ENCODE data around the gene HPD. TPM values are rescaled to one million over a fixed set of nuclear protein-coding genes. Genes with fewer than 3 reads are reported as not detected.

Gene HPD
- total and polyA plus RNA-seq, 12 donors: 1.6 to 13.0 (median 4.0) TPM

- DNase-seq: no peak
- Histone ChIP-seq H3K36me3 (replicated peaks in 1 of 2) (peaks cover 0 to 68% of the 10 kb centered on the region in 2 donors), H3K9me3 (replicated peaks in 1 of 3) (no peaks in the 10 kb centered on the region), H3K27me3 (no peaks in the 10 kb centered on the region), H3K27ac (no peak overlapping the region), H3K4me3 (no peak overlapping the region), H3K4me1 (replicated peaks in 1 of 2) (peaks cover 21 to 36% of the 10 kb centered on the region in 2 donors)
- WGBS, 4 donors: 87 to 93% (median 92%) methylated on average over 2 to 14 of the region's 14 CpGs
- intact Hi-C loops (cut with DNase I): loop anchor here (5.0 to 10.0 kb wide), 2 partner anchors 71 to 73 kb away; partner anchors contain the start of gene PSMD9 (in 2 of the 2)
- TF ChIP-seq CTCF (IDR thresholded peaks at IDR 0.05): no peak
- TF ChIP-seq POLR2A (IDR thresholded peaks at IDR 0.05): no peak
These were observed 44.7 kb downstream of the HPD start for GRCh38 chr12:121813951-121814350.

DNA sequence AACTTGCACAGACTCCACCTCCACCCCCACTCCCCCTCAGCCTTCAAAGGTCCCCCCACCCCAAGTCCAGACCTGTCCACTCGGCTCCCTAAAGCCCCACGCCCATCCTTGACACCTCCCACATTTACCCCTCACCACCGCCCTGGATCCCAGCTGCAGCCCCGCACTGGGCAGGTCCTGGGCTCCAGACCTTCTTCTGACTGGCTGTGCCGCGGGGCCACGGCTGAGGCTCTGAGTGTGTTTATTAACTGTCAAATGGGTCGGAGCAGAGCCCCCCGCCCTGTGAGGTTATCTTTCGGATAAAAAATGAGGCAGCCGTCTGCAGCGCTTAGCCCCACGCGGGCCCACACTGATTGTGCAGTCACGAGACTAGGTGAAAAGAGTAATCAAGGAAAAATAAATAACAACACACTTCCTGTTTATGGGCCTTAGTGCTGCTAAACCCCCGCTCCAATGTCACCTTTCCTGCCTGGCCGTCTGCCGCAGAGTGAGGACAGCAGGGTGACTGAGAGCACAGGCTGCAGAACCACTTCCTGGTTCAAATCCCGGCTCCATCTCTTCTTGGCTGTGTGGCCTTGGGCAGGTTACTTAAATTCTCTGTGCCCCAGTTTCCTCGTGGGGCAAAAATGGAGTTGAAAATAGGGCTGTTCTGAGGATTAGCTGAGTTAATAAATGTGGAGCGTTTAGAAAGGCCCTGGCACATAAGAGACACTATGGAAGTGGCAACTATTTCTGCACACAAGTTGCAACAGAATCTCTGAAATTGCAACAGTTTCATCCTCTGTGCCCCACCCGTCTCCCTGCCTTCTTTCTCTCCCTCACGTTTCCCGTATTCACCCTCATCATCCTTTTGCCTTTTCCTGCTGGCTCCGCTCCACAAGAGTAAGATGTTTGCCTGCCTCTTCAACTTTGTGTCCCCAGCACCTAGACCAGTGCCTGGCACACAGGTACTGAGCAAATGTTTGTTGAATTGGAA is 45.5 kb downstream of the HPD start:
- intact Hi-C loops (cut with DNase I): loop anchor here (5.0 to 10.0 kb wide), 2 partner anchors 72 to 74 kb away; partner anchors contain the start of gene PSMD9 (in 2 of the 2)
- peak overlapping the region in 1 of 4 donors; percentile 49 for H3K4me3 ChIP-seq
- peak overlapping the region in 2 of 5 donors; percentile 82 to 85 for H3K27ac ChIP-seq
- H3K27me3 ChIP-seq: no peaks in the 10 kb centered on the region
- peaks cover 21 to 36% of the 10 kb centered on the region in 2 donors for H3K4me1 ChIP-seq (replicated peaks in 1 of 2)
- 25 to 38% (median 29%) methylated on average over 17 to 25 of the region's 25 CpGs for WGBS, 4 donors
- DNase-seq: peak in 4 of 7 donors; percentile 20 to 60 (median 28)
- H3K36me3 ChIP-seq (replicated peaks in 1 of 2): peaks cover 0 to 68% of the 10 kb centered on the region in 2 donors
- H3K9me3 ChIP-seq (replicated peaks in 1 of 3): no peaks in the 10 kb centered on the region
- TF ChIP-seq POLR2A (IDR thresholded peaks at IDR 0.05) (no peak), CTCF (IDR thresholded peaks at IDR 0.05) (no peak)

GRCh38 chr12:121812320-121812871 is 46.3 kb downstream of the HPD start:
- peak; percentile 82 to 91 (median 85) for DNase-seq
- H3K27me3 ChIP-seq: no peaks in the 10 kb centered on the region
- peaks cover 21 to 36% of the 10 kb centered on the region in 2 donors for H3K4me1 ChIP-seq (replicated peaks in 1 of 2)
- 10 to 25% (median 13%) methylated on average over 7 to 26 of the region's 26 CpGs for WGBS, 4 donors
- H3K9me3 ChIP-seq (replicated peaks in 1 of 3): no peaks in the 10 kb centered on the region
- H3K27ac ChIP-seq: peak overlapping the region in 4 of 5 donors; percentile 59 to 85 (median 78)
- TF ChIP-seq POLR2A (IDR thresholded peaks at IDR 0.05): peak in 1 of 2 donors; percentile 31
- peak in 3 of 6 experiments; percentile 34 to 55 (median 42) for TF ChIP-seq CTCF (IDR thresholded peaks at IDR 0.05)
- H3K4me3 ChIP-seq: peak overlapping the region in 3 of 4 donors; percentile 7 to 49 (median 32)
- H3K36me3 ChIP-seq (replicated peaks in 1 of 2): peaks cover 0 to 68% of the 10 kb centered on the region in 2 donors
- intact Hi-C loops (cut with DNase I): loop anchor here (5.0 to 10.0 kb wide), 2 partner anchors 72 to 75 kb away; partner anchors contain the start of gene PSMD9 (in 2 of the 2)

Data from adrenal gland (tissue), 12 donors.